Body of pancreas (tissue), 4 donors: ENCODE measurements around the gene MYCL. TPM values are rescaled to one million over a fixed set of nuclear protein-coding genes. Genes with fewer than 3 reads are reported as not detected.
A peak's percentile ranks its signal among the peaks of the same experiment; 100 is the strongest.

Experiments
- ATAC-seq: fragments of 150-250 bp; one replicate; pipeline ENCODE4 v1.9.1; 2016
- DNase-seq, 4 donors: peaks; one replicate each; pipeline ENCODE4 v3.0.0-alpha.2; 2019
- H3K27ac ChIP-seq, 4 donors: fragments of 200-600 bp; sonication (generic); 1 replicate in 3 of 4; 2 replicates in 1 of 4; pipeline versions ENCODE4 v1.5.1 to v1.6.1; 2016 to 2019; ENCODE audit warnings: mild to moderate bottlenecking in 1 of 4, mixed read lengths in 1 of 4, moderate library complexity in 1 of 4
- H3K27me3 ChIP-seq, 2 donors: fragments of 200-600 bp; sonication (generic); one replicate each; pipeline ENCODE4 v1.6.0; 2016; ENCODE audit warnings: mild to moderate bottlenecking in 1 of 2
- H3K36me3 ChIP-seq, 2 donors: fragments of 200-600 bp; sonication (generic); replicated peaks in 1 of 2; 2 replicates each; pipeline ENCODE4 v1.5.1; 2016; ENCODE audit warnings: low read depth in 2 of 2; ENCODE audit not compliant: insufficient read depth in 1 of 2
- H3K4me1 ChIP-seq: fragments of 200-600 bp; sonication (generic); one replicate; pipeline ENCODE4 v1.6.0; 2016
- H3K4me3 ChIP-seq, 2 donors: fragments of 200-600 bp; sonication (generic); 1 replicate in 1 of 2; 2 replicates in 1 of 2; pipeline ENCODE4 v1.5.1; 2016 to 2019
- H3K9me3 ChIP-seq, 3 donors: fragments of 200-600 bp; sonication (generic); 1 replicate in 2 of 3; 2 replicates in 1 of 3; pipeline ENCODE4 v1.5.1; 2016
- CTCF ChIP-seq, 7 experiments: fragments of 450-650 bp in 4 of 7; fragments of 200-600 bp in 3 of 7; sonication (generic) in 3 of 7; IDR thresholded peaks; one replicate each; pipeline ENCODE4 v1.5.1; 2016 to 2019; ENCODE audit warnings: antibody characterized with exemption in 7 of 7
- POLR2A ChIP-seq, 3 donors: fragments of 450-650 bp; IDR thresholded peaks; one replicate each; pipeline ENCODE4 v1.6.1; 2016; ENCODE audit warnings: antibody characterized with exemption in 3 of 3, mild to moderate bottlenecking in 2 of 3
- WGBS, 2 donors: methylation state at CpG; one replicate each; pipeline ENCODE4 v1.1.5; 2017; 5-methylcytosine and 5-hydroxymethylcytosine counted together
- intact Hi-C: fragments of 100-400 bp; cut with DNase I; formaldehyde crosslinking; loops from one replicate; pipeline ENCODE4 v1.15.1; 2023
- total RNA-seq, 2 donors: library from RNA; depleted of rRNA; stranded (reverse); fragments of >200 nt; gene quantifications; one replicate each; pipeline ENCODE4 v1.1.0, GENCODE V29; 2016

MYCL gene
- total RNA-seq, 2 donors from 2014 or later: 28.3 to 33.0 TPM

- Histone ChIP-seq H3K4me3 (no peak overlapping the region), H3K4me1 (no peaks in the 10 kb centered on the region), H3K9me3 (no peaks in the 10 kb centered on the region), H3K36me3 (no peaks in the 10 kb centered on the region), H3K27ac (no peak overlapping the region), H3K27me3 (no peaks in the 10 kb centered on the region)
- 47 to 48% methylated on average over 8 of the region's 8 CpGs for WGBS, 2 donors
- ATAC-seq (no peak), DNase-seq (no peak)
- no peak for TF ChIP-seq CTCF (IDR thresholded peaks at IDR 0.05)
- TF ChIP-seq POLR2A (IDR thresholded peaks at IDR 0.05): no peak
- intact Hi-C loops: no loop called here
Measured at GRCh38 chr1:39944410-39945112, 42.8 kb upstream of the MYCL start.

- H3K9me3 ChIP-seq: no peaks in the 10 kb centered on the region
- DNase-seq (no peak), ATAC-seq (no peak)
- TF ChIP-seq CTCF (IDR thresholded peaks at IDR 0.05): no peak
- no peak for TF ChIP-seq POLR2A (IDR thresholded peaks at IDR 0.05)
- H3K4me1 ChIP-seq: no peaks in the 10 kb centered on the region
- 87 to 89% methylated on average over 14 of the region's 14 CpGs for WGBS, 2 donors
- H3K27ac ChIP-seq: no peak overlapping the region
- H3K36me3 ChIP-seq: no peaks in the 10 kb centered on the region
- H3K4me3 ChIP-seq: no peak overlapping the region
- no peaks in the 10 kb centered on the region for H3K27me3 ChIP-seq
- intact Hi-C loops: no loop called here
Measured at GRCh38 chr1:39943471-39944290, 42.0 kb upstream of the MYCL start.

- Histone ChIP-seq H3K9me3 (no peaks in the 10 kb centered on the region), H3K27ac (no peak overlapping the region), H3K4me1 (no peaks in the 10 kb centered on the region), H3K4me3 (no peak overlapping the region), H3K36me3 (no peaks in the 10 kb centered on the region), H3K27me3 (no peaks in the 10 kb centered on the region)
- ATAC-seq (no peak), DNase-seq (no peak)
- TF ChIP-seq POLR2A (IDR thresholded peaks at IDR 0.05) (no peak), CTCF (IDR thresholded peaks at IDR 0.05) (no peak)
- intact Hi-C loops: no loop called here
- WGBS, 2 donors: 82 to 85% methylated on average over 6 to 9 of the region's 9 CpGs
Measured at GRCh38 chr1:39940980-39941871, 39.5 kb upstream of the MYCL start.

GRCh38 chr1:39940253-39940652 is 38.5 kb upstream of the MYCL start:
- Histone ChIP-seq H3K4me1 (no peaks in the 10 kb centered on the region), H3K4me3 (no peak overlapping the region), H3K27me3 (no peaks in the 10 kb centered on the region), H3K27ac (no peak overlapping the region), H3K9me3 (no peaks in the 10 kb centered on the region), H3K36me3 (no peaks in the 10 kb centered on the region)
- DNase-seq (peak in 1 of 4 donors; percentile 46), ATAC-seq (no peak)
- 50 to 60% methylated on average over 5 of the region's 5 CpGs for WGBS, 2 donors
- TF ChIP-seq POLR2A (IDR thresholded peaks at IDR 0.05): no peak
- no peak for TF ChIP-seq CTCF (IDR thresholded peaks at IDR 0.05)
- intact Hi-C loops: no loop called here
